Lower leg skin (tissue), 4 donors: ENCODE data around the gene PRPF19. TPM values are rescaled to one million over a fixed set of nuclear protein-coding genes. Genes with fewer than 3 reads are reported as not detected.

Experiments
- DNase-seq, 2 donors: peaks; one replicate each; pipeline ENCODE4 v3.0.0-alpha.2; 2019; ENCODE audit warnings: low spot score in 2 of 2
- H3K4me3 ChIP-seq: fragments of 200-600 bp; sonication (generic); 2 replicates; pipeline ENCODE4 v1.5.1; 2017; ENCODE audit warnings: mild to moderate bottlenecking, low read depth; ENCODE audit not compliant: poor library complexity, severe bottlenecking
- POLR2A ChIP-seq, 2 donors: fragments of 450-650 bp; IDR thresholded peaks; one replicate each; pipeline ENCODE4 v1.6.1; 2016 to 2017; ENCODE audit warnings: antibody characterized with exemption in 2 of 2, mild to moderate bottlenecking in 1 of 2, moderate library complexity in 1 of 2
- WGBS, 2 donors: methylation state at CpG; one replicate each; pipeline ENCODE4 v1.1.5; 2018; 5-methylcytosine and 5-hydroxymethylcytosine counted together
- intact Hi-C: fragments of 100-400 bp; cut with DNase I; formaldehyde crosslinking; loops from one replicate; pipeline ENCODE4 v1.15.0; 2023; ENCODE audit warnings: low total_unique reads
- total RNA-seq, 4 donors: library from RNA; depleted of rRNA; stranded (reverse); fragments of >200 nt; gene quantifications; one replicate each; pipeline ENCODE4 v1.1.0, GENCODE V29; 2016
- TF ChIP-seq, protein P1 (sequence below), 3 donors: fragments of 450-650 bp; IDR thresholded peaks; one replicate each; pipeline ENCODE4 v1.5.1; 2016; ENCODE audit warnings: antibody characterized with exemption in 3 of 3, mild to moderate bottlenecking in 3 of 3, moderate library complexity in 2 of 3

Gene PRPF19
- total RNA-seq, 4 donors from 2014 or later: 75.3 to 119 (median 108) TPM

GRCh38 chr11:60872961-60873524 is 33.3 kb downstream of the PRPF19 start:
- WGBS, 2 donors: 66% methylated on average over 16 of the region's 16 CpGs
- no peak for TF ChIP-seq POLR2A (IDR thresholded peaks at IDR 0.05)
- TF ChIP-seq, protein P1, sequence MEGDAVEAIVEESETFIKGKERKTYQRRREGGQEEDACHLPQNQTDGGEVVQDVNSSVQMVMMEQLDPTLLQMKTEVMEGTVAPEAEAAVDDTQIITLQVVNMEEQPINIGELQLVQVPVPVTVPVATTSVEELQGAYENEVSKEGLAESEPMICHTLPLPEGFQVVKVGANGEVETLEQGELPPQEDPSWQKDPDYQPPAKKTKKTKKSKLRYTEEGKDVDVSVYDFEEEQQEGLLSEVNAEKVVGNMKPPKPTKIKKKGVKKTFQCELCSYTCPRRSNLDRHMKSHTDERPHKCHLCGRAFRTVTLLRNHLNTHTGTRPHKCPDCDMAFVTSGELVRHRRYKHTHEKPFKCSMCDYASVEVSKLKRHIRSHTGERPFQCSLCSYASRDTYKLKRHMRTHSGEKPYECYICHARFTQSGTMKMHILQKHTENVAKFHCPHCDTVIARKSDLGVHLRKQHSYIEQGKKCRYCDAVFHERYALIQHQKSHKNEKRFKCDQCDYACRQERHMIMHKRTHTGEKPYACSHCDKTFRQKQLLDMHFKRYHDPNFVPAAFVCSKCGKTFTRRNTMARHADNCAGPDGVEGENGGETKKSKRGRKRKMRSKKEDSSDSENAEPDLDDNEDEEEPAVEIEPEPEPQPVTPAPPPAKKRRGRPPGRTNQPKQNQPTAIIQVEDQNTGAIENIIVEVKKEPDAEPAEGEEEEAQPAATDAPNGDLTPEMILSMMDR (IDR thresholded peaks at IDR 0.05): no peak
- peak in 1 of 2 donors; percentile 70 for DNase-seq
- no peak overlapping the region for H3K4me3 ChIP-seq
- intact Hi-C loops: no loop called here

DNA sequence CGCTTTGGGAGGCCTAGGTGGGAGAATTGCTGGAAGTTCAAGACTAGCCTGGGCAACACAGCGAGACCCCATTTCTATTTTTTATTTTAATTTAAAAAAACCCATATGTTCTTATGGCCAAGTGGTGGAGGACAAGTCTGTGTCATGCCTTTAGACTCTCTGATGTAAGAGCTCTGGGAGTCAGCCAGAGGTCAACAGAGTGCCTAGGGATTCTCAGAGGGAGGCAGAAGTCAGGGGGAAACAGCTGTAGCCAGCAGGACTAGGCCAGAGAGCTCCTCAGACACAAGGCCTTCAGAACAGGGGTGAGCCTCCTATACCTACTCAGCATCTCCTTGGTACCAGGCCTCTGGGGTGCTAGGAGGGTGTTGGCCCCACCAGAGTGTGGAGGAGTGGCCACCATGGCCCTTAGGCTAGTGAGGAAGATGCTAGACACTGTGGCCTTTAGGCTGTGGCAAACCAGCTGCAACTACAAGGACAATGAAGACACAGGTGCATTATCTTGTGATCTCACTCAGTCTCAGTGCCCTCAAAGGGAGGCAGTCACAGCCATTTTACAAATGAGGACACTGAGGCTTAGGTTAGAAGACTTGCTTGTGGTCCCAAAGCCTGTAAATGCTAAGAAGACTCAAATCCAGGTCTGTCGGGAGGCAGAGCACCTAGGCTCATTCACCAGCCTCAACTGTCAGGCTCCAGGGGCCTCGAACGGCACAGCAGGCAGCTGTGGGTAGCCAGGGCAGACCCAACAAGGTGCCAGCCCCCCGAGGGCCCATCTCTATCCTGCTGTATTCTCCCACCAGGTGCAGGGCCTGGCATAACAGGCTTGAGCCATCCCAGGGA is 34.0 kb downstream of the PRPF19 start:
- H3K4me3 ChIP-seq: no peak overlapping the region
- 85 to 99% methylated on average over 4 to 6 of the region's 6 CpGs for WGBS, 2 donors
- no peak for TF ChIP-seq POLR2A (IDR thresholded peaks at IDR 0.05)
- TF ChIP-seq, protein P1 (IDR thresholded peaks at IDR 0.05): no peak
- intact Hi-C loops: no loop called here
- DNase-seq: peak; percentile 34 to 74

DNA sequence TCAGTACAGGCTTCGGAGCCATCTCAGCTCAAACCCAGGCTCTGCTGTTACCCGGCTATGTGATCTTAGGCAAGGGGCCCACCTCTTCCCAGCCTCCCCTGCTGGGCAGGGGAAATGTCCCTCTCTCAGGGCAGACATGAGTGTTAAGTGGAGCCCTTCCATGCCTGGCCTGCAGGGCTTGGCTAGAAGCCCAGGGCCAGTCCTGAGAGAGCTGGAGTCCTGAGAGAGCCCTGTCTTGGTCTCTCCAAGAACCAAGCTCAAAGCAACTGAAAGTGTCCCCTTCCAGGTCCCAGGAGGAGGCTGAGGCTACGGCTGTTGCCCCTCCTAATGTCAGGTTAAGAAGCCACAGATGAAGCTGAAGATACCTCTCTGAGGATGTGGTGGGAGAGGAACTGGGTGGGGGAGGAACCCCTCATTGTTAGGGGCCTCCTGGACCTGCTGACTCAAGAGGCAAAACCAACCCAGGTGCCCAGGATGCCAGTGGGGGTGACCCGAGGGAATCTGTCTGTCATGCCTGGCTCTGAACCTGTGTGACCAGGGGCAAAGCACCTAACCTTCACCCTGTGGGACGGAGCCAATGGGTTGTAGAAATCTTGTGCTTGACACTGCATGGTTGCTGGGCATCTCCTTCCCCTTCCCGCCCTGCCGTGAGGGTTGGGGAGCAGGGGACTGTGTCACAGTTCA is 34.9 kb downstream of the PRPF19 start:
- H3K4me3 ChIP-seq: no peak overlapping the region
- intact Hi-C loops: no loop called here
- WGBS, 2 donors: 84 to 85% methylated on average over 6 to 7 of the region's 7 CpGs
- TF ChIP-seq, protein P1 (IDR thresholded peaks at IDR 0.05): no peak
- no peak for TF ChIP-seq POLR2A (IDR thresholded peaks at IDR 0.05)
- DNase-seq: peak in 1 of 2 donors; percentile 82

- TF ChIP-seq, protein P1 (IDR thresholded peaks at IDR 0.05): no peak
- TF ChIP-seq POLR2A (IDR thresholded peaks at IDR 0.05): no peak
- H3K4me3 ChIP-seq: no peak overlapping the region
- no peak for DNase-seq
- intact Hi-C loops: no loop called here
- 82 to 83% methylated on average over 12 to 13 of the region's 13 CpGs for WGBS, 2 donors
Measured at GRCh38 chr11:60870733-60871377, 35.5 kb downstream of the PRPF19 start.

DNA sequence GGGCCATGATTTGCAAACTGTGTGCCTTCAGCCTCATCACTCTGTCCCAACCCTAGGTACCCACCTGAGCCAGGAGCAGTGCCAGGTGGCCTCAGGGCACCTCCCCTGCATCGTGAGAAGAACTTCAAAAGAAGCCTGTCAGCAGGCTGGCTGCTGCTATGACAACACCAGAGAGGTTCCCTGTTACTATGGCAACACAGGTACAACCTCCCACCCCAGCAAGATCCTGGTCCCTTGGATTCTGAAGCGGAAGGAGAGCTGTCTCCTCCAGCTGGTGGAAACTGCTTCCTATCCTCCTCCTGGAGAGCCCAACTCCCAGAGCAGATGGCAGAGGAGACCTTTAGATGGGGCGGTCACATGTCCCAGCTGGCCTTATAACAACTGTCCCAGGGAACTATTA is 36.1 kb downstream of the PRPF19 start:
- DNase-seq: peak in 1 of 2 donors; percentile 58
- H3K4me3 ChIP-seq: no peak overlapping the region
- WGBS, 2 donors: 57 to 71% methylated on average over 3 of the region's 3 CpGs
- TF ChIP-seq, protein P1 (IDR thresholded peaks at IDR 0.05): no peak
- no peak for TF ChIP-seq POLR2A (IDR thresholded peaks at IDR 0.05)
- intact Hi-C loops: no loop called here
